ENCODE results near the gene PRICKLE2.

GRCh38 chr3:64072126-64072525 lies 153.1 kb downstream of the PRICKLE2 start:
- TF ChIP-seq GATA3 (IDR thresholded peaks at IDR 0.05; ENCODE audit: low read depth, low read length) (no peak), GATA2 (IDR thresholded peaks at IDR 0.05; ENCODE audit: low read depth, low read length) (no peak)
